SK-N-MC (cell line): ENCODE results near the gene HPS3.

ENCODE experiments used
- EZH2 ChIP-seq: fragments of 200-600 bp; sonication (generic); IDR thresholded peaks from one replicate; pipeline ENCODE4 v1.6.1; 2017; ENCODE audit warnings: antibody characterized with exemption
- FOXP2 ChIP-seq: optimal IDR thresholded peaks from 2 replicates; pipeline ENCODE3; 2011; ENCODE audit warnings: mild to moderate bottlenecking, moderate library complexity; ENCODE audit not compliant: insufficient read depth; ENCODE audit errors: extremely low read length, control extremely low read depth
- POLR2AphosphoS5 ChIP-seq: IDR thresholded peaks from 2 replicates; pipeline ENCODE4 v1.6.1; 2012; ENCODE audit warnings: mild to moderate bottlenecking, low read depth, low read length, borderline replicate concordance

- TF ChIP-seq EZH2 (no peak), POLR2AphosphoS5 (no peak), FOXP2 (no peak)
Measured at GRCh38 chr3:149199474-149199873, 70.0 kb downstream of the HPS3 start.
